RWPE1 (cell line): Measurements from ENCODE around the gene GPX5.

Source experiments
- CTCF ChIA-PET: fragments of 350-600 bp; sonication (Branson Sonifier 250); formaldehyde crosslinking; extraction: SDS; loops from one replicate; lab custom pipeline; 2021; lab: Yijun Ruan, JAX
- POLR2A ChIA-PET: fragments of 400-600 bp; formaldehyde crosslinking; extraction: SDS; loops from one replicate; lab custom pipeline; 2020; ENCODE audit warnings: antibody characterized with exemption; ENCODE audit not compliant: low non-redundant PET; lab: Yijun Ruan, JAX
- DNase-seq: peaks from one replicate; pipeline ENCODE4 v3.0.0; 2012; ENCODE audit warnings: low spot score
- H3K27ac ChIP-seq: fragments of 450-650 bp; 2 replicates; pipeline ENCODE4 v1.5.1; 2017
- CTCF ChIP-seq: fragments of 450-650 bp; conservative IDR thresholded peaks from 2 replicates; pipeline ENCODE4 v1.5.1; 2017; ENCODE audit warnings: low read depth, mild to moderate bottlenecking

Gene GPX5

DNA sequence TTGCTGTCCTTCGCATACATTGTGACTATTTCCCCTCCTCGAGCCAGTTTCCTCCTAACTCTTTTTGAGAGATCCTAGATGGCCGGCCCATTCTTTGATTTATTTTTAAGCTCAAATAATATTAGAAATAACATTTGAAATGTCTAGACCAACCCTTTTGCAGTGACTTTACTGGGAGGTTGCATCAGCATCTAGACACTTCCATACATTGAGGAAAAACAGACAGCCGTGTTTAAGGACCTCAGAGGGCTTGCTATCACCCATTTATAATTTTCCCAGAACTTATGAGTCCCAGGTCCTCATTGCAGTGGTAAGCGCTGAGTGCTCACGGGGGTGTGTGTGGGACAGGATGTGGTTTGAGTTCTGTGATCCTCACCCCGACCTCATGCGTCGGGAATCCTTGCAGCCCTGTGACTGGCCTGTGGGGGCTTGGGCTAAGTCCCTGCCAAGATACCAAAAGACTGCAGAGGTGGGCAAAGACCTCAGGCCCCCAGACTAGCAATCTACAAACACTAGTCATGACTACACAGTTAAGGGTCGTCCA is at the start of gene GPX5:
Gene GPX5, plus strand, starts transcription at position 386 of the 544 bp plus-strand sequence. Its CDS starts 133 bp downstream, at position 519.
- DNase-seq, result no peak
- no peak for TF ChIP-seq CTCF
- H3K27ac ChIP-seq, result no peak within 1 kb of the TSS
- ChIA-PET POLR2A (no interaction called here), CTCF (no interaction called here)

DNA sequence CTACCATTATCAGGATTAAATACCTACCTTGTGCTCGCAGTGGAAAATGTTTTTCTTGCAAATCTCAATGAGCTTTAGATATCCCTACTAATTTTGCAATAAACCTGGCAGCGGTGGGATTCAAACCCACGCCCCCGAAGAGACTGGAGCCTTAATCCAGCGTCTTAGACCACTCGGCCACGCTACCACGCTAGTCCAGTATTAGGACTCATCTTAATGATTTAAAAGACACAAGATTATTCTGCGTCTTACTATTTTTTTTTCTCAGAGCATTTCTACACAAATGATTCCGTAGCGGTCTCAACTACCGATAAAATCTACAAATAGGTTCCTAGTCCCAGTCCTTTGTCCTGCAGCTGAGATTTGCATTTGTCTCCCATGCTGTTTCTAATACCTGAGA is 47.2 kb upstream of the GPX5 start:
- no peak for DNase-seq
- no peak overlapping the region for H3K27ac ChIP-seq
- ChIA-PET POLR2A (no interaction called here), CTCF (no interaction called here)
- no peak for TF ChIP-seq CTCF

GRCh38 chr6:28480253-28480932 is 45.3 kb upstream of the GPX5 start:
- ChIA-PET CTCF (no interaction called here), POLR2A (no interaction called here)
- no peak overlapping the region for H3K27ac ChIP-seq
- DNase-seq, result no peak
- TF ChIP-seq CTCF, result no peak

GRCh38 chr6:28485482-28485881 is 40.2 kb upstream of the GPX5 start:
- H3K27ac ChIP-seq, result no peak overlapping the region
- CTCF ChIA-PET, result no interaction called here
- TF ChIP-seq CTCF, result no peak
- POLR2A ChIA-PET, result no interaction called here
- no peak for DNase-seq

- no peak overlapping the region for H3K27ac ChIP-seq
- DNase-seq, result no peak
- CTCF ChIA-PET, result interaction anchor here (0.6 kb wide), 1 partner anchor 9 kb away, joined by 3 read pairs; no protein-coding TSS in a partner anchor
- POLR2A ChIA-PET, result no interaction called here
- no peak for TF ChIP-seq CTCF
Measured at GRCh38 chr6:28486533-28486932, 39.1 kb upstream of the GPX5 start.

DNA sequence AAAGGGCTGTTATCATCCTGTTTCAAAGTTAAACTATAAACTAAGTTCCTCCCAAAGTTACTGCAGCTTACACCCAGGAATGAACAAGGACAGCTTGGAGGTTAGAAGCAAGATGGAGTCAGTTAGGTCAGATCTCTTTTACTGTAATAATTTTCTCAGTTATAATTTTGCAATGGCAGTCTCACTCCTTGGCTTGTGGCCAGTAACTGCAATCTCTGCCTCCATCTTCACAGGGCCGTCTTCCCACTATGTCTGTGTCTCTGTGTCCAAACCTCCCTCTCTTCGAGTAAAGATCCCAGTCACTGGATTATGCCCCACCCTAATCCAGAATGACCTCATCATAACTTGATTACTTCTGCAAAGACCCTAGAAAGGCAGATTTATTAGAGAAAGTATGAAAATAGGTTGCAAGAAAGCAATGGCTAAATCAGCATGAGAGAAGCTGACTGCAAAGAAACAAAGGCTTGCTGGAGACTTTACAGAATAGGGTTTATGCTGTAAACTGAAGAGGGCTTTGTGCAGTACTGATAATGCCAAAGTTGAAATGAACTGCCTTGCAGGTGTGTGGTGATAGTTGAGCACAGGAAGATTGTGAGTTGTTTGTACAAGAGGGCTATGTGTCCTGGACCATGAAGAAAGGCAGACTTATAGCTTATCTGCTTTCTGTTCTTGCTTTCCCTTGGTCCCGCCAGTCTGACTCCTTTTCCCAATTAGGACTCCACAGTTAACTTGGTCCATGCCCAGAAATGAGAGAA is 38.5 kb upstream of the GPX5 start:
- no peak for TF ChIP-seq CTCF
- no peak for DNase-seq
- ChIA-PET CTCF (interaction anchor here (0.6 to 0.7 kb wide), 2 partner anchors 10 to 423 kb away, joined by 3 read pairs; no protein-coding TSS in a partner anchor), POLR2A (no interaction called here)
- H3K27ac ChIP-seq, result no peak overlapping the region
